ENCODE data around the gene SOCS2. TPM values are rescaled to one million over a fixed set of nuclear protein-coding genes. Genes with fewer than 3 reads are reported as not detected.

The SOCS2 gene
- total RNA-seq, 4 donors from 2014 or later: 45.5 to 213 (median 79.4) TPM

DNA sequence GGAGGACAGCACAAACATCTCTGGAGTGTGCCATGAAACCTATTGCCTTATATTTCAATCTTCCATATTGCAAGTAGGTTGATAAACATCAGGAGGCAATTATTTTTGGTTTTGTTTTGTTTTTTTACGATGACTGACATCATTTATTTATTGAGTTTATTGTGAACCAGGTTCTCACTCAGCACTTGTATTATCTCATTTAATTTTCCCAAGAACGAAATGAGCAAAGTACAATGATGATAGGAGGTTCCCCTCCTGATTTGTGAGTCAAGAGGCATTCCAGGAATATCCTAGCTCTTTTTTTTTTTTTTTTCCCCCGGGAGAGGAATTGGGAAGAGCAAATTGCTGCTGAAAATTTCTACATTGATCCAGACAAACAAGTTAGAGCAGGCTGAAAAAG lies 4.7 kb downstream of the SOCS2 start:
- TF ChIP-seq POLR2A (IDR thresholded peaks at IDR 0.05) (no peak), EP300 (IDR thresholded peaks at IDR 0.05; ENCODE audit: low read depth) (no peak), POLR2AphosphoS5 (IDR thresholded peaks at IDR 0.05) (no peak)
- TF ChIP-seq, protein P1, sequence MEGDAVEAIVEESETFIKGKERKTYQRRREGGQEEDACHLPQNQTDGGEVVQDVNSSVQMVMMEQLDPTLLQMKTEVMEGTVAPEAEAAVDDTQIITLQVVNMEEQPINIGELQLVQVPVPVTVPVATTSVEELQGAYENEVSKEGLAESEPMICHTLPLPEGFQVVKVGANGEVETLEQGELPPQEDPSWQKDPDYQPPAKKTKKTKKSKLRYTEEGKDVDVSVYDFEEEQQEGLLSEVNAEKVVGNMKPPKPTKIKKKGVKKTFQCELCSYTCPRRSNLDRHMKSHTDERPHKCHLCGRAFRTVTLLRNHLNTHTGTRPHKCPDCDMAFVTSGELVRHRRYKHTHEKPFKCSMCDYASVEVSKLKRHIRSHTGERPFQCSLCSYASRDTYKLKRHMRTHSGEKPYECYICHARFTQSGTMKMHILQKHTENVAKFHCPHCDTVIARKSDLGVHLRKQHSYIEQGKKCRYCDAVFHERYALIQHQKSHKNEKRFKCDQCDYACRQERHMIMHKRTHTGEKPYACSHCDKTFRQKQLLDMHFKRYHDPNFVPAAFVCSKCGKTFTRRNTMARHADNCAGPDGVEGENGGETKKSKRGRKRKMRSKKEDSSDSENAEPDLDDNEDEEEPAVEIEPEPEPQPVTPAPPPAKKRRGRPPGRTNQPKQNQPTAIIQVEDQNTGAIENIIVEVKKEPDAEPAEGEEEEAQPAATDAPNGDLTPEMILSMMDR (IDR thresholded peaks at IDR 0.05): no peak
- H3K9me3 ChIP-seq: no peaks in the 10 kb centered on the region
- H3K36me3 ChIP-seq: peaks cover 0 to 8% (median 4%) of the 10 kb centered on the region in 4 donors
- intact Hi-C loops (cut with DNase I; ENCODE audit: low total_unique reads): loop anchor here (10.0 kb wide), 2 partner anchors 98 to 498 kb away; partner anchors contain the start of gene CRADD
- in situ Hi-C loops (cut with MboI; ENCODE audit: low pct_ligation_motif_present in 1 of 4, low pct_unique_long_range_greater_than_20kb in 1 of 4, low sequenced_read_pairs in 3 of 4): loop anchor here in 2 of 4 donors (10.0 kb wide), 2 partner anchors 98 to 168 kb away; partner anchors contain the start of gene CRADD (in 1 of the 2)
- no peak overlapping the region for H3K4me3 ChIP-seq
- no peak for DNase-seq
- peaks cover 0 to 31% (median 17%) of the 10 kb centered on the region in 4 donors for H3K4me1 ChIP-seq
- H3K27me3 ChIP-seq: no peaks in the 10 kb centered on the region
- no peak overlapping the region for H3K27ac ChIP-seq
- WGBS, 2 donors (ENCODE audit: low coverage in 1 of 2): 66 to 85% methylated on average over 3 of the region's 3 CpGs

GRCh38 chr12:93578221-93578620 lies 5.7 kb downstream of the SOCS2 start:
- no peak overlapping the region for H3K27ac ChIP-seq
- no peaks in the 10 kb centered on the region for H3K27me3 ChIP-seq
- TF ChIP-seq POLR2A (IDR thresholded peaks at IDR 0.05): no peak
- TF ChIP-seq, protein P1 (IDR thresholded peaks at IDR 0.05): no peak
- TF ChIP-seq EP300 (IDR thresholded peaks at IDR 0.05; ENCODE audit: low read depth): no peak
- TF ChIP-seq POLR2AphosphoS5 (IDR thresholded peaks at IDR 0.05): no peak
- H3K4me1 ChIP-seq: peaks cover 0 to 21% (median 9%) of the 10 kb centered on the region in 4 donors
- in situ Hi-C loops (cut with MboI; ENCODE audit: low pct_ligation_motif_present in 1 of 4, low pct_unique_long_range_greater_than_20kb in 1 of 4, low sequenced_read_pairs in 3 of 4) (loop anchor here in 2 of 4 donors (10.0 kb wide), 2 partner anchors 97 to 167 kb away; partner anchors contain the start of gene CRADD (in 1 of the 2)), intact Hi-C loops (cut with DNase I; ENCODE audit: low total_unique reads) (loop anchor here (10.0 kb wide), 2 partner anchors 97 to 497 kb away; partner anchors contain the start of gene CRADD)
- no peaks in the 10 kb centered on the region for H3K9me3 ChIP-seq
- H3K4me3 ChIP-seq: no peak overlapping the region
- 77 to 85% methylated on average over 5 of the region's 5 CpGs for WGBS, 2 donors (ENCODE audit: low coverage in 1 of 2)
- H3K36me3 ChIP-seq: peaks cover 0 to 8% (median 4%) of the 10 kb centered on the region in 4 donors
- DNase-seq: no peak

DNA sequence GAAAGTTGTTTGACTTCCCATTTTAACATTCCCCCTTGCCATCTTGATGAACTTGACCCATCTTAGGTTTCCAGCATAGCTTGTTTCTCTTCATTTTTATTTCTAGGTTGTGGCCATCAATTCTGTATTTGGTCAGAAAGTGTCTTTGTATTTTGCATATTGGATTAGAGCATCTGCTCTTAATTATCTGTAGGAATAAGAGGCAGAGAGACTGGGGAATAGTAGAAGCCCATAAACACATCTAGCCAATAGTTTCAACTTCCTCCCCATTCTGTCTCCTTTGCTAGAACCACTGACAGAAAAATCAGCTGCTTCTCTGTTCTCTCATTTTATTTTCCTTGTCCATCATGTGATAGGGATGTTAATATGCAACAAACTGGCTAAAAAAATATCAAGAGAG lies 8.2 kb downstream of the SOCS2 start:
- no peak overlapping the region for H3K4me3 ChIP-seq
- no peak overlapping the region for H3K27ac ChIP-seq
- peaks cover 0 to 4% (median 0%) of the 10 kb centered on the region in 4 donors for H3K4me1 ChIP-seq
- intact Hi-C loops (cut with DNase I; ENCODE audit: low total_unique reads) (no loop called here), in situ Hi-C loops (cut with MboI; ENCODE audit: low pct_ligation_motif_present in 1 of 4, low pct_unique_long_range_greater_than_20kb in 1 of 4, low sequenced_read_pairs in 3 of 4) (loop anchor here in 1 of 4 donors (10.0 kb wide), 1 partner anchor 164 kb away; no protein-coding TSS in a partner anchor)
- H3K36me3 ChIP-seq: peaks cover 0 to under 1% (median 0%) of the 10 kb centered on the region in 4 donors
- H3K27me3 ChIP-seq: no peaks in the 10 kb centered on the region
- DNase-seq: no peak
- H3K9me3 ChIP-seq: no peaks in the 10 kb centered on the region
- TF ChIP-seq EP300 (IDR thresholded peaks at IDR 0.05; ENCODE audit: low read depth): no peak
- TF ChIP-seq POLR2AphosphoS5 (IDR thresholded peaks at IDR 0.05): no peak
- TF ChIP-seq, protein P1 (IDR thresholded peaks at IDR 0.05): no peak
- TF ChIP-seq POLR2A (IDR thresholded peaks at IDR 0.05): no peak

- TF ChIP-seq POLR2AphosphoS5 (IDR thresholded peaks at IDR 0.05) (no peak), EP300 (IDR thresholded peaks at IDR 0.05; ENCODE audit: low read depth) (no peak), POLR2A (IDR thresholded peaks at IDR 0.05) (no peak)
- TF ChIP-seq, protein P1 (IDR thresholded peaks at IDR 0.05): no peak
- intact Hi-C loops (cut with DNase I; ENCODE audit: low total_unique reads): no loop called here
- in situ Hi-C loops (cut with MboI; ENCODE audit: low pct_ligation_motif_present in 1 of 4, low pct_unique_long_range_greater_than_20kb in 1 of 4, low sequenced_read_pairs in 3 of 4): loop anchor here in 1 of 4 donors (10.0 kb wide), 1 partner anchor 163 kb away; no protein-coding TSS in a partner anchor
- Histone ChIP-seq H3K27me3 (no peaks in the 10 kb centered on the region), H3K27ac (no peak overlapping the region), H3K36me3 (no peaks in the 10 kb centered on the region), H3K9me3 (no peaks in the 10 kb centered on the region), H3K4me3 (no peak overlapping the region), H3K4me1 (no peaks in the 10 kb centered on the region)
- no peak for DNase-seq
- 44 to 71% methylated on average over 2 of the region's 2 CpGs for WGBS, 2 donors (ENCODE audit: low coverage in 1 of 2)
Observed at GRCh38 chr12:93581370-93581769, 8.9 kb downstream of the SOCS2 start.
